Mesangial cell (primary cell): ENCODE results near the gene GZMM. TPM values are rescaled to one million over a fixed set of nuclear protein-coding genes. Genes with fewer than 3 reads are reported as not detected.

Source experiments
- total RNA-seq: library from RNA; depleted of rRNA; stranded (reverse); fragments of >200 nt; gene quantifications from 2 replicates; pipeline ENCODE4 v1.2.3, GENCODE V29; 2015

Gene GZMM
- total RNA-seq = not detected in 2 replicates

DNA sequence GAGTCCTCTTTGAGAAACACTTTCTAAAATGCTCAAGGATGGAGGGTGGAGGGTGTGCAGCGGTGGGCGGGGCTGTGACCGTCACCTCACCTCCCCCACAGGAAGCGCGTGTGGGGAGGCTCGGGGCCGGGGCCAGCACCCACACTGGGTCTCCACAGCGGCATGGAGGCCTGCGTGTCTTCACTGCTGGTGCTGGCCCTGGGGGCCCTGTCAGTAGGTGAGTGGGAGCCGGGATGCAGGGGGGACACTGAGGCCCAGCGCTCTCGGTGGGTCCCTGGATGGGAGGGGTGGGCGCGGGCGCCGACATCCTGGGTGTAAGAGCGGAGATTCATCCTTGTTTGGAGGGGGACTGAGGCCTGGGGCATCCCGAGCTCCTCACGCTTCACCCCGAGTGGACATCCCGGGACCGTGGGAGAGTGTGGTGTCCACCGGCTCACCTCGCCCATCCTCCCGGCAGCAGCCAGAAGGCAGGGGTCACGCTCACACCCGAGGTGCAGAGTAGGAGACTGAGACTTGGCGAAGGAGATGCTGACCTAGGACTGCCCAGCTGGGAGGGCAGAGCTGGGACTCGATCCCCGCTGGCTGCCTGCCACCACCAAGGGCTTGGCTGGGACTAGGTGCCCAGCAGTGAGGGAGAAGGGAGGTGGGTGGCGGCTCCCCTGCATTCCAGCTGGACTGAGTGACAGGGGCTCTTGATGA, at the start of gene GZMM:
GZMM (plus strand) TSS at position 144 of the 699 bp plus-strand sequence; CDS start at position 163, 19 bp downstream.

GRCh38 chr19:496112-496665, 47.7 kb upstream of the GZMM start, which contains the start of gene MADCAM1:
Gene MADCAM1, plus strand, starts transcription at chr19:496486. Its CDS starts 14 bp downstream, at chr19:496500.

DNA sequence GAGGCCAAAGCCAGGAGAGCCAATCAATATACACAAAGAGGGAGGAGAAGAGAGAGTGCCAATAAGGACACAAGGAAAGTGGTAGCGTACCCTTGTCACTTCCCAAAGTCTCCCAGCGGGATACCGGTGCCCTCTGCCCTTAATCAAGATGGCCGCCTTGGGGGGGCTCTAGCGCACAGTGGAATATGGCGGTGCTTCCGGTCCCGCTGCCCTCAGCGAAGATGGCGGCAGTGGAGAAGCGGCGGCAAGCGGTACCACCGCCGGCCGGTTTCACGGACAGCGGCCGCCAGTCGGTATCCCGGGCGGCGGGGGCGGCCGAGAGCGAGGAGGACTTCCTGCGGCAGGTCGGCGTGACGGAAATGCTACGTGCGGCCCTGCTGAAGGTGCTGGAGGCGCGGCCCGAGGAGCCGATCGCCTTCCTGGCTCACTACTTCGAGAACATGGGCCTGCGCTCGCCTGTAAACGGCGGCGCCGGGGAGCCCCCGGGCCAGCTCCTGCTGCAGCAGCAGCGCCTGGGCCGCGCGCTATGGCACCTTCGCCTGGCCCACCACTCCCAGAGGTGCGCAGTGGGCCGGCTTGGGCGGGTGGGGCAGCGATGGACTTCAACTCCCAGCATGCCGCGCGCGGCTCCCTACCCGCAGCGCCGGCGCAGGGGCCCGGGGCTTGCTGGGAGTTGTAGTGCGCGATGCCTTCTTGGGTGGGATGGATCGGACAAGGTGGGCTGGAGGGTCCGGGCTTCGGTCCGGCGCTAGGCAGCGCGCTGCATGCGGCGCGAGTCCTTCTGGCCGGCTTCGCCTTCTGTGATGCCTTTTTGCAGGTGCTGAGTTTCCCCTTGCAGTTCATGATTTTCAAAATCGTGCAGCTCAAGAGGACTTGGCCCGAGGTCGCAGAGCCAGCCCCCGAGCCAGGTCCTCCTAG, 36.3 kb upstream of the GZMM start, which contains the start of gene TPGS1:
TPGS1 (plus strand) TSS at position 212 of the 918 bp plus-strand sequence; CDS start at position 222, 10 bp downstream.

GRCh38 chr19:531753-532560, 11.9 kb upstream of the GZMM start, which contains the start of gene CDC34:
Gene CDC34, plus strand, starts transcription at chr19:531760. Its CDS starts 172 bp downstream, at chr19:531932.

DNA sequence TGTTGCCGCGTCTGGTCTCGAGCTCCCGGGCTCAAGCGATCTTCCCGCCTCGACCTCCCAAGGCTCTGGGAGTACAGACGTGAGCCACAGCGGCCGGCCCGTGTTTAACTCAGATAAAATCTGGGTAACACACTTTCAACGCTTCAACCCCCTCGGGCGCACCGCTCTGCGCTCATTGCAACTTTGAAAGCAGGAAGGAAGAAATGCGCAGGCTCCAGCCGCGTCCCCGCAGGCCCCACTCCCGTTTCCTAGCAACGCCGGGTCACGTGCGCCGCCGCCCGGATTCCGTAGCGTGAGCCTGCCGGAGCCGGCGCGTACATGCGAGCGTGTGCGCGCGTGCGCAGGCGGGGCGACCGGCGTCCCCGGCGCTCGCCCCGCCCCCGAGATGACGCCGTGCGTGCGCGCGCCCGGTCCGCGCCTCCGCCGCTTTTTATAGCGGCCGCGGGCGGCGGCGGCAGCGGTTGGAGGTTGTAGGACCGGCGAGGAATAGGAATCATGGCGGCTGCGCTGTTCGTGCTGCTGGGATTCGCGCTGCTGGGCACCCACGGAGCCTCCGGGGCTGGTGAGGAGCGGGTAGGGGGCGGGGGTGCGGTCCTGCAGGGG, 28.4 kb downstream of the GZMM start, which contains the start of gene BSG:
BSG (plus strand) TSS at position 457 of the 603 bp plus-strand sequence; CDS start at position 496, 39 bp downstream.

DNA sequence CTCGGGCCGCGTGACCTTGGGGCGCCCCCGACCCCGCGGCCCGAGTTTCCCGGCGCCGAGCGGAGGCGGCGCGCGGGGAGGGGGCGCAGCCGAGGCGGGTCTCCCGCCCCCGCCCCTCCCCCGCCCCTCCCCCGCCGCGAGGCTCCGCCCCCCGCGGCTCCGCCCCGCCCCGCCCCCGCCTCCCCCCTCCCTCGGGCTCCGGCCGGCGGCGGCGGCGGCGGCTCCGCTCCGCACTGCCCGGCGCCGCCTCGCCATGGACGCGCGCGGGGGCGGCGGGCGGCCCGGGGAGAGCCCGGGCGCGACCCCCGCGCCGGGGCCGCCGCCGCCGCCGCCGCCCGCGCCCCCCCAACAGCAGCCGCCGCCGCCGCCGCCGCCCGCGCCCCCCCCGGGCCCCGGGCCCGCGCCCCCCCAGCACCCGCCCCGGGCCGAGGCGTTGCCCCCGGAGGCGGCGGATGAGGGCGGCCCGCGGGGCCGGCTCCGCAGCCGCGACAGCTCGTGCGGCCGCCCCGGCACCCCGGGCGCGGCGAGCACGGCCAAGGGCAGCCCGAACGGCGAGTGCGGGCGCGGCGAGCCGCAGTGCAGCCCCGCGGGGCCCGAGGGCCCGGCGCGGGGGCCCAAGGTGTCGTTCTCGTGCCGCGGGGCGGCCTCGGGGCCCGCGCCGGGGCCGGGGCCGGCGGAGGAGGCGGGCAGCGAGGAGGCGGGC, 46.0 kb downstream of the GZMM start, which contains the start of gene HCN2:
HCN2 (plus strand) TSS at position 189 of the 703 bp plus-strand sequence; CDS start at position 254, 65 bp downstream.

Other genes starting within 250 kb of the GZMM start
- gene MIER2, start 199.3 kb upstream of the GZMM start, total RNA-seq = 15.1 and 20.2 TPM in 2 replicates
- under 0.01 TPM in 1 of 2 replicates, not detected in the other for gene C2CD4C, start 134.9 kb upstream of the GZMM start, total RNA-seq
- gene SHC2, start 83.0 kb upstream of the GZMM start, total RNA-seq = 0.16 and 3.4 TPM in 2 replicates
- 0.13 and 0.16 TPM in 2 replicates for gene MADCAM1, start 47.6 kb upstream of the GZMM start, total RNA-seq
- gene TPGS1, start 36.6 kb upstream of the GZMM start, total RNA-seq = 23.3 and 64.3 TPM in 2 replicates
- 104 and 108 TPM in 2 replicates for gene CDC34, start 12.3 kb upstream of the GZMM start, total RNA-seq
- gene BSG, start 28.5 kb downstream of the GZMM start, total RNA-seq = 691 and 1,095 TPM in 2 replicates
- 1.1 and 2.8 TPM in 2 replicates for gene HCN2, start 45.8 kb downstream of the GZMM start, total RNA-seq
- gene POLRMT, start 89.5 kb downstream of the GZMM start, total RNA-seq = 40.4 and 65.2 TPM in 2 replicates
- gene FGF22, start 95.8 kb downstream of the GZMM start, total RNA-seq = 0.16 and 0.51 TPM in 2 replicates
- gene RNF126, start 119.2 kb downstream of the GZMM start, total RNA-seq = 82.0 and 136 TPM in 2 replicates
- gene FSTL3, start 132.3 kb downstream of the GZMM start, total RNA-seq = 507 and 589 TPM in 2 replicates
- not detected in 2 replicates for gene PRSS57, start 151.4 kb downstream of the GZMM start, total RNA-seq
- 6.0 and 75.6 TPM in 2 replicates for gene PALM, start 164.9 kb downstream of the GZMM start, total RNA-seq
- gene MISP, start 207.1 kb downstream of the GZMM start, total RNA-seq = 7.0 and 20.2 TPM in 2 replicates